SU-DHL-6 (cell line): ENCODE measurements around the gene TSACC.

Experiments
- H2AFZ ChIP-seq: fragments of 200-600 bp; sonication (generic); 2 replicates; pipeline ENCODE4 v1.6.1; 2014; ENCODE audit warnings: low read depth, mild to moderate bottlenecking, moderate library complexity, mixed read lengths, antibody characterized with exemption, low read length; ENCODE audit not compliant: severe bottlenecking
- H3F3A ChIP-seq: fragments of 200-600 bp; shearing (Covaris generic); 2 replicates; pipeline ENCODE4 v1.6.0; 2016; ENCODE audit warnings: antibody characterized with exemption, mild to moderate bottlenecking; ENCODE audit not compliant: insufficient read depth
- H3K27ac ChIP-seq: fragments of 200-600 bp; sonication (generic); 2 replicates; pipeline ENCODE4 v1.5.1; 2016; ENCODE audit warnings: low read depth, mild to moderate bottlenecking, low read length, moderate library complexity, mixed read lengths
- H3K27me3 ChIP-seq: fragments of 200-600 bp; sonication (generic), shearing (Covaris generic); 2 replicates; pipeline ENCODE4 v1.6.0; 2014; ENCODE audit warnings: mild to moderate bottlenecking, low read length
- H3K36me3 ChIP-seq: fragments of 200-600 bp; sonication (generic); 2 replicates; pipeline ENCODE4 v1.6.1; 2014; ENCODE audit warnings: mild to moderate bottlenecking, low read length, mixed read lengths
- H3K4me2 ChIP-seq: fragments of 300-600, 200-600 bp; shearing (Covaris generic), sonication (generic); 2 replicates; pipeline ENCODE4 v1.6.0; 2014; ENCODE audit warnings: low read length, low read depth, mild to moderate bottlenecking; ENCODE audit not compliant: poor library complexity, severe bottlenecking
- H3K4me3 ChIP-seq: fragments of 200-600 bp; sonication (generic); 2 replicates; pipeline ENCODE4 v1.5.1; 2014; ENCODE audit warnings: antibody characterized with exemption, low read length, mild to moderate bottlenecking, mixed read lengths; ENCODE audit not compliant: insufficient read depth, poor library complexity, severe bottlenecking
- H3K79me2 ChIP-seq: fragments of 200-600 bp; sonication (generic); 2 replicates; pipeline ENCODE4 v1.6.1; 2014; ENCODE audit warnings: mild to moderate bottlenecking, low read length, moderate library complexity; ENCODE audit not compliant: insufficient read depth
- H3K9ac ChIP-seq: fragments of 200-600 bp; sonication (generic); 2 replicates; pipeline ENCODE4 v1.7.0; 2014; ENCODE audit warnings: mild to moderate bottlenecking, low read length
- H3K9me2 ChIP-seq: fragments of 200-600 bp; sonication (generic); replicated peaks from 2 replicates; pipeline ENCODE4 v1.6.1; 2014; ENCODE audit warnings: low read length; ENCODE audit not compliant: insufficient read depth
- H3K9me3 ChIP-seq: fragments of 200-600 bp; sonication (generic); 2 replicates; pipeline ENCODE4 v1.6.1; 2014; ENCODE audit warnings: low read length, mixed read lengths; ENCODE audit not compliant: insufficient read depth
- H4K20me1 ChIP-seq: fragments of 200-600 bp; sonication (generic); 2 replicates; pipeline ENCODE4 v1.6.1; 2014; ENCODE audit warnings: low read depth, mild to moderate bottlenecking, antibody characterized with exemption, low read length, moderate library complexity, mixed read lengths
- CTCF ChIP-seq: fragments of 200-600 bp; sonication (generic); IDR thresholded peaks from one replicate; pipeline ENCODE4 v1.5.1; 2017; ENCODE audit warnings: antibody characterized with exemption, mild to moderate bottlenecking, low read length, moderate library complexity; ENCODE audit not compliant: insufficient read depth, poor library complexity, severe bottlenecking
- EZH2phosphoT487 ChIP-seq: fragments of 200-600 bp; sonication (generic), shearing (Covaris generic); conservative IDR thresholded peaks from 2 replicates; pipeline ENCODE4 v1.6.1; 2018; ENCODE audit warnings: mild to moderate bottlenecking, antibody characterized with exemption, low read length, moderate library complexity, mixed read lengths

The TSACC gene

GRCh38 chr1:156359249-156359648 lies 20.9 kb downstream of the TSACC start:
- Histone ChIP-seq H3K9me3 (no peaks in the 10 kb centered on the region), H3K9me2 (no peaks in the 10 kb centered on the region), H3K4me3 (no peak overlapping the region), H3K9ac (no peak overlapping the region), H3K36me3 (no peaks in the 10 kb centered on the region), H3F3A (no peaks in the 10 kb centered on the region), H4K20me1 (no peaks in the 10 kb centered on the region), H3K27me3 (no peaks in the 10 kb centered on the region), H3K79me2 (no peaks in the 10 kb centered on the region), H2AFZ (no peak overlapping the region), H3K4me2 (no peak overlapping the region), H3K27ac (no peak overlapping the region)
- TF ChIP-seq CTCF (no peak), EZH2phosphoT487 (no peak)

- no peaks in the 10 kb centered on the region for H3K79me2 ChIP-seq
- no peaks in the 10 kb centered on the region for H3F3A ChIP-seq
- H3K27me3 ChIP-seq, result no peaks in the 10 kb centered on the region
- TF ChIP-seq CTCF (no peak), EZH2phosphoT487 (no peak)
- H3K9me3 ChIP-seq, result no peaks in the 10 kb centered on the region
- H3K9me2 ChIP-seq, result no peaks in the 10 kb centered on the region
- no peak overlapping the region for H3K4me3 ChIP-seq
- H3K27ac ChIP-seq, result no peak overlapping the region
- H3K36me3 ChIP-seq, result no peaks in the 10 kb centered on the region
- no peak overlapping the region for H3K9ac ChIP-seq
- no peaks in the 10 kb centered on the region for H4K20me1 ChIP-seq
- no peak overlapping the region for H3K4me2 ChIP-seq
- no peak overlapping the region for H2AFZ ChIP-seq
Measured at GRCh38 chr1:156359973-156360372, 21.6 kb downstream of the TSACC start.

GRCh38 chr1:156360534-156360933 lies 22.2 kb downstream of the TSACC start:
- no peaks in the 10 kb centered on the region for H3K27me3 ChIP-seq
- H4K20me1 ChIP-seq, result no peaks in the 10 kb centered on the region

More at GRCh38 chr1:156360534-156360933, 22.2 kb downstream of the TSACC start:
- Histone ChIP-seq H3K4me3 (no peak overlapping the region), H3K27ac (no peak overlapping the region), H3K9me2 (no peaks in the 10 kb centered on the region), H3K9ac (no peak overlapping the region), H2AFZ (no peak overlapping the region), H3K36me3 (no peaks in the 10 kb centered on the region), H3K4me2 (no peak overlapping the region), H3K9me3 (no peaks in the 10 kb centered on the region), H3F3A (no peaks in the 10 kb centered on the region), H3K79me2 (no peaks in the 10 kb centered on the region)
- TF ChIP-seq EZH2phosphoT487 (no peak), CTCF (no peak)
